ENCODE measurements around the gene PKDCC.
"Not testable (repeated sequence)": the region's sequence is repeated elsewhere in the genome, so short reads cannot be mapped to it uniquely, and the experiment has no call there.

PKDCC gene

GRCh38 chr2:42059261-42059898 is 11.6 kb downstream of the PKDCC start:
- no peak overlapping the region for H3K4me3 ChIP-seq (ENCODE audit: low read length)
- no peak for TF ChIP-seq CTCF (IDR thresholded peaks at IDR 0.05; ENCODE audit: insufficient read depth, low read depth, low read length, missing control alignments)
- no peak for DNase-seq (ENCODE audit: low read depth)

- no peak for TF ChIP-seq CTCF (IDR thresholded peaks at IDR 0.05; ENCODE audit: insufficient read depth, low read depth, low read length, missing control alignments)
- H3K4me3 ChIP-seq (ENCODE audit: low read length): no peak overlapping the region
- DNase-seq (ENCODE audit: low read depth): no peak
These were observed 12.2 kb downstream of the PKDCC start for GRCh38 chr2:42060028-42060427.

DNA sequence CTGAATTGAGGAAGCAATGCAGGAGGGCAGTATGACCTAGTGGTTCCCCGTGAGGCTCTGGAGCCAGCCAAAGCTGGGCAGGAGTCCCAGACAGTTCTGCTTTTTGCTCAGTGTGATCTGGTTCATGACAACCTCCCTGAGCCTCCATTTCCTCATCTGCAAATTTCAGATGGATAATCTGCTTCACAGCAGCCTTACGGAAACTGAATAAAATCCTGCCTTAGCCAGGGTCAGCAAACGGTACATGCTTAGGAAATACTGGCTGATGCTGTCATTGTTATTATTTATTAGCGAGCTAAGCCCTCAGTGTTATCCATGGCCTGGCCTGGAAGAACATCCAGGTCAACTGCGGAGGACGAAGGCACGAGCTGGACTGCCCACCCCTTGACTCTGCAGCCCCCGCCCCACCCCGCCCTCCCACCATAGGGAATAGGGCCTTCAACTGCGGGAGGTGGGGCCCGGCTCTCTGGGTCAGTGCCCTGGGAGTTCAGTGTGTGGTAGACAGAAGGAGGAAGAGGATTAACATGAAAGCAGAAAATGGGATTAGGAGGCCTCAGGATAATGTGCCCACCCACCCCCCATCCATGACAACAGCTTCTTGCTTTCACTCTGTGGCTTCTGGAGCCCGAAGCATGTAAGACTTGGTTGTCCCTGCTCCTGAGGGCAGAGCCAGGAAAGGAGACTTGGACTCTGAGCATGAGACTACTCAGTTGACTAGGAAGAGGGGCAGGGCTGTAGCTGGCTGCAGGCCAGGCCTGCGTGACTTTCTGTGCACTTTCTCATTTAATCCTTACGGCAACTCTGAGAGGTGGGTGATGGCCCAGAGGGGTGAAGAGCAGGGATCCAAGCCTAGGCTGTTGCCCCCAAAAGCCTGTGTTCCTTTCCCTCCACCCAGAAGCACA is 13.1 kb downstream of the PKDCC start:
- TF ChIP-seq CTCF (IDR thresholded peaks at IDR 0.05; ENCODE audit: insufficient read depth, low read depth, low read length, missing control alignments): no peak
- no peak for DNase-seq (ENCODE audit: low read depth)

DNA sequence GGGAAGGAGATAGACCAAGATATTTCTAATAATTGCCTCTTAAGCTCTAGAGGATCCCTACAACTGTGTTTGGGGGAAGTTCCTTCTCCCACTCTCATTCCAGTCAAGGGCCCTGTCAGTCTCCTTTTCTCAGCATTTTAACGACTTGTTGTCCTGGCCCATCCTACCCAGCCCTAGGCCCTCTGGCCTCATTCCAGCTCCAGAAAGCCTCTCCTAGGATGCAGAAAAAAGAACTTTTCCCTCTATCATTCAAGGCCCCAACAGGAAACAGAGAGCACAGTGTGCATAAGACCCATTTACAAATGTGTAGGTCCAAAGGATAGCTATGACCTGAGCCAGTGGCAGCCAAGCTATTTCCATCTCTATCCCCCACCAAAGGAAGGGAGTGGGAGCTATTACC is 14.0 kb downstream of the PKDCC start:
- TF ChIP-seq CTCF (IDR thresholded peaks at IDR 0.05; ENCODE audit: insufficient read depth, low read depth, low read length, missing control alignments): no peak
- no peak for DNase-seq (ENCODE audit: low read depth)
- H3K4me3 ChIP-seq (ENCODE audit: low read length): no peak overlapping the region

More for the DNA sequence above, 13.1 kb downstream of the PKDCC start:
- no peak overlapping the region for H3K4me3 ChIP-seq (ENCODE audit: low read length)

DNA sequence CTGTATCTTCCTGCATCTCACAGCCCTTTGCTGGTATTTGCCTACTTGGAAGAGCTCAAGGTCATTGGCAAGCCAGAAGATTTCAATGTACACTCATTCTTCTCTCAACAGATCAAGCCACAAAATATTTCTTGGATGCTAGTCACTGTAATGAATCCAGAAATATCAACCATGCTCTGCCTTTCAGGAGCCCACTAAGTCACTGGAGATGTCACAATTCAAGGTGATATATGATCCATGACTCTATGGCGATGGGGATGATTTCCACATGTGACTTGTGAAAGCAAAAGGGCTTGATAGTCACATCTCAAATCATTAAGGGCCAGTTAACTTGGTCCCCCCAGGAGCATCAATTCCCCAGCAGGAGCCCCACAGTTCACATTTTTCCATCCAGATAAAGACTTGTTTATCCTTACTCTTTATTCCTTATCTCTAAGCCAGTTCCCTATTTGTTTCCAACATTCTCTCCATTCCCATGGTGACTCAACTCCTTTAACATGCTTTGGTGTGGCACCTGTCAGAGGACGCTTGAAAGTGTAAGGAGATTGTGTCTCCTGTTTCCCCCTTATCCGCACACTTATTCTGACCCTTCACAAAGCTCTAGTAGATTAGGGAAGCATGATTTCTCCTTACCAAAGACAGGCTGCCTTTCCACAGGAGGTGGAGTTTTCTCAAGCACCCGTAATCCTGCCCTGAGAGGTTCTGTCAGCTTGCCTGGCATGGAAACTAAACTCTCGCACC is 15.8 kb downstream of the PKDCC start:
- TF ChIP-seq CTCF (IDR thresholded peaks at IDR 0.05; ENCODE audit: insufficient read depth, low read depth, low read length, missing control alignments): no peak
- no peak for DNase-seq (ENCODE audit: low read depth)
- no peak overlapping the region for H3K4me3 ChIP-seq (ENCODE audit: low read length)

- no peak overlapping the region for H3K4me3 ChIP-seq (ENCODE audit: low read length)
- DNase-seq (ENCODE audit: low read depth): no peak
- TF ChIP-seq CTCF (IDR thresholded peaks at IDR 0.05; ENCODE audit: insufficient read depth, low read depth, low read length, missing control alignments): no peak
These were observed 16.7 kb downstream of the PKDCC start for GRCh38 chr2:42064417-42064942.

DNA sequence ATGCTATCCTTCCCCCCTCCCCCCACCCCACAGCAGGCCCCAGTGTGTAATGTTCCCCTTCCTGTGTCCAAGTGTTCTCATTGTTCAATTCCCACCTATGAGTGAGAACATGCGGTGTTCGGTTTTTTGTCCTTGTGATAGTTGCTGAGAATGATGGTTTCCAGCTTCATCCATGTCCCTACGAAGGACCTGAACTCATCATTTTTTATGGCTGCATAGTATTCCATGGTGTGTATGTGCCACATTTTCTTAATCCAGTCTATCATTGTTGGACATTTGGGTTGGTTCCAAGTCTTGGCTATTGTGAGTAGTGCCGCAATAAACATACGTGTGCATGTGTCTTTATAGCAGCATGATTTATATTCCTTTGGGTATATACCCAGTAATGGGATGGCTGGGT is 17.9 kb downstream of the PKDCC start:
- not testable (repeated sequence) for H3K4me3 ChIP-seq (ENCODE audit: low read length); DNase-seq (ENCODE audit: low read depth)

DNA sequence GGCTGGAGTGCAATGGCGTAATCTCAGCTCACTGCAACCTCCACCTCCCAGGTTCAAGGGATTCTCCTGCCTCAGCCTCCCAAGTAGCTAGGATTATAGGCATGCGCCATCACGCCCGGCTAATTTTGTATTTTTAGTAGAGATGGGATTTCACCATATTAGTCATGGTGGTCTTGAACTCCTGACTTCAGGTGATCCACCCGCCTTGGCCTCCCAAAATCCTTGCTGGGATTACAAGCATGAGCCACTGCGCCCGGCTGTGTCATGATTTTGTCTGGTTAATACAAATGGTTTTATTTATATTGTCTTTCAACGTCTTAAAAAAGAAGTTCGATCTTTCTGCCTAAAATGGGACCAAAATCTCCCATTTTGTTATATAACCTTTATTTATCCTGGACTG is 19.2 kb downstream of the PKDCC start:
- H3K4me3 ChIP-seq (ENCODE audit: low read length); DNase-seq (ENCODE audit: low read depth): not testable (repeated sequence)
